ENCODE measurements around the gene ZSCAN10. TPM values are rescaled to one million over a fixed set of nuclear protein-coding genes. Genes with fewer than 3 reads are reported as not detected.
"Not testable (repeated sequence)": the region's sequence is repeated elsewhere in the genome, so short reads cannot be mapped to it uniquely, and the experiment has no call there.

Gene ZSCAN10
- 0.10 TPM for polyA plus RNA-seq (ENCODE audit: insufficient read length)
- long read RNA-seq, donor 1, result 0 reads
- long read RNA-seq, donor 2, result 0 reads
- long read RNA-seq, donor 3, result 0 reads
- long read RNA-seq, donor 4, result 0 reads
- long read RNA-seq, donor 5, result 0 reads
- long read RNA-seq, donor 6, result 0 reads
- long read RNA-seq, donor 7, result 0 reads
- long read RNA-seq, donor 8, result 0 reads

GRCh38 chr16:3098459-3099394 lies at the start of gene ZSCAN10:
TSS of gene ZSCAN10 (minus strand) at chr16:3099294. CDS start at chr16:3092937, 6,357 bp downstream.
- no peak for DNase-seq

DNA sequence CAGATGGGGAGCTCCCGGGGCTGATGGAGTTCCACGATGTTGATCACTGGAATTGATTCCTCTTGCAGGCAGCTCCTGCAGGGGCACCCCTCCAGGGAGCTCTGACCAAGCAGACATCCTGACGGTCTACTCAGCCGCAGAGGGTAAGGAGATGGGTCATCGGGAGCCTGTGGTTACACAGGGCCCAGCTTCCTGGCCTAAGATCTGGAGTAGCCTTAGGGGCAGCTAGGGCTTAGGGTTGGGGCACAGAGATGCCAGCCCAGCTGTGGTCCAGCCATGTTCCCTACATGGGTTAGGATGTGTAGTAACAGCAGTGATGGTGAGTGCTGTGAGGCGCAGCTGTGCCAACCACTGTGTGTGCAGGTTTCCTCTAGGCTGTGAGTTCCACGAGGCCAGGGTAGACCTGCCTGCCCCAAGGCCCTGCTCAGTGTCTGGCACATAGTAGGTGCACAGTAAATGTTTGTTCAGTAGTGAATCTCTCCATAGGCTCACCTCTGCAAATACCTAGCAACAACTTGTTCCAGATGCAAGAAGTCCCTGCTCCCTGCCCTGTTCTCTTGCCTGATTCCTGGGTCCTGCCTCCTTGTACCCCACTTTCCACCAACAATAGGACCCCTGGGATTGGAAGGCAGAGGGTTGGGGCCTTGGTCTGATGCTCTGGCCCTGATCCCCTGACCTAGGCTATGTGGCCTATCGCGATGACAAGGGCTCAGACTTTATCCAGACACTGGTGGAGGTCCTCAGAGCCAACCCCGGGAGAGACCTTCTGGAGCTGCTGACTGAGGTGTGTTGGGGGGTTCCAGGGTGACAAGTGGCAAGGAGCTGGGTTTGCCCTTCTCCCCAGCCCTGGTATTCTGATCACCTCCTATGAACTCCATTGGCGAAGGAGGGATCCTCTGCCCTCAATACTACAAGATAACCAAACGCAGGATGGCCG lies 49.4 kb upstream of the ZSCAN10 start:
- no peak for DNase-seq

DNA sequence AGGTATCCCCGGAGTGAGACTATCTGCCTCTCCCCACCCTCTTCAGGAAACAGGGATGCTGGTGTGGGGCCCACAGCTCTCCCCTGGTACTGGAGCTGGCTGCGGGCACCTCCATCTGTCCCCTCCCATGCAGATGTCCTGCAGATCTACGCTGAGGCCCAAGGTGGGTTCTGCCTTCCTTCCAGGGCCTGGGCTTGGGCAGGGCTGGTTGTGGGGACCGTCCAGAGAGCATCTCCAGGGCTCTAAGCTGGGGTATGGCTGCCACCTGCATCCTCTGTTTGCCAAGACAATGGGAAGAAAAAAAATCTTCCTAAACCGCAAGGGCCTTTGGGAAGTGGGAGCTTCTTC lies 48.6 kb upstream of the ZSCAN10 start:
- DNase-seq, result no peak

GRCh38 chr16:3147046-3147756 lies 48.1 kb upstream of the ZSCAN10 start:
- DNase-seq, result no peak

GRCh38 chr16:3145660-3146059 lies 46.6 kb upstream of the ZSCAN10 start:
- DNase-seq, result no peak

DNA sequence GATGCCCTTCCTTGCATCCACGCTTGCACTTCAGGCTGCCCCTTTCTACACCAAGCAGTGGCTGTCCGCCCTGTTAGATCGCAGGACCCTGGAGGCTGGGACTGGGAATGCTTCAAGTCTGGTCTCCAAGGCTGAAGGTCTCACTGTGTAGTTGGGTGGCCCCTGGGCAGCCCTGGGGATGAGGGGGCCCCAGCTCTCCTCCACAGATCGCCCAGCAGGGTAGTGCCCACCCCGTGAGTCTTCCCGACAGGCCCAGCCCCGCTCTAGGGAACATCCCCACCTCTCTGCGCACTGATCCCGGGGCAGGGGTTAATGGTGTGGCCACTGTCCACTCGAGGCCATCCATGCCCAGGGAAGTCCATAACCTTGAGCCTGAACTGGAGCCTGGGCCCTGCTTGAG lies 46.1 kb upstream of the ZSCAN10 start:
- DNase-seq, result no peak

- no peak for DNase-seq
These were observed 45.4 kb upstream of the ZSCAN10 start for GRCh38 chr16:3144321-3144983.

DNA sequence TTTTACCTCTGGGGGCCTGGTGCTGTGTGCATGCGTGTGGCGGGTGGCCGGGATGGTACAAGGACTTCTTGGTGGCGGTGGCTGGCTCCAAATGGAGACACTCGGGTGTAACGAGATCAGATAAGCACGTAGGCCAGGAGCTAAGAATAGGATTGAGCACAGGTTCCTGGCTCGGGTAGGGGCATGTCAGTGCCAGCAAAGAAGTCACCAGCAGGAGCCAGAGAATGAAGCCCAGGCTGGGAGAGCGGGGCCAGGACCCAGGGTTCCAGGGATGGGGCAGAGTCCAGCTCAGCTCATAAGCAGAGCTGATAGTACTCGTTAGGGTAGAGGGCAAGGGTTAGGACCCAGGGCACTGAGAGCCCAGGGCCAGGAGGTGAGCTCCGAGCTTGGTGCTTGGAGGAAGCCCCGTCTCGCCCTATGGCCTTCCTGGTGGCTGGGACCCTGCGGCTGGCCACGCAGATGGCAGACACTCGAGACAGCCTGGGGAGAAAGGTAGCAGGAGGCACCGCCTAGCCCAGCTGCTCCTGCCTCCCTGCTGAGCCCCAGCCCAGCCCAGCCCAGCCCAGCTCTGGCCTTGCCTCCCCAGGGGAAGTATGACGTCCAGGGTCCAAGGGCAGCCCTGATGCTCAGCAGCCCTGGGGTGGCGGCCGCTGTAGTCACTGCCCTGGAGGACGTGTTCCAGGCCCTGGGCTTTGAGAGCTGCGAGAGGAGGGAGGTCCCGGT lies 44.7 kb upstream of the ZSCAN10 start:
- no peak for DNase-seq

DNA sequence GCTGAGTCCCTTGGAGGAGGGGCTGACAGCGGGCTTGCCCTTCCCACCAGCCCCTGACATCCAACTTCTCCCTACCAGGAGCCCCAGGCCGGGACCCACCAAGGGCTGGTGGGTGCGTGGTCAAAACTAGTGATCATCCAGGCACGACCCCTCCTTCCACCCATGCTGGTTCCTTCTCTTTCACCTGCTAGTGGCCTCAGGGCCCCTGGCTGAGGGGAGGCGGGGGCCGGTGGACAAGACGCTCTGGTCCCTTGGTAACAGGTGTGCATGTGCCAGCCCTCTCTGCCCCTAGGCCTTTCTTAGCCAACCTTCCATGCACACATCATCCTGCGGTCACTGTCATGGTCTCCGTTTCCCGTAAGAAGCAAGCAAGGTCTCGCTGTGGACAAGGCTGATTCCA lies 44.1 kb upstream of the ZSCAN10 start:
- DNase-seq, result no peak

- no peak for DNase-seq
These were observed 43.7 kb upstream of the ZSCAN10 start for GRCh38 chr16:3142770-3143169.

GRCh38 chr16:3142327-3142726 lies 43.2 kb upstream of the ZSCAN10 start:
- DNase-seq, result no peak

DNA sequence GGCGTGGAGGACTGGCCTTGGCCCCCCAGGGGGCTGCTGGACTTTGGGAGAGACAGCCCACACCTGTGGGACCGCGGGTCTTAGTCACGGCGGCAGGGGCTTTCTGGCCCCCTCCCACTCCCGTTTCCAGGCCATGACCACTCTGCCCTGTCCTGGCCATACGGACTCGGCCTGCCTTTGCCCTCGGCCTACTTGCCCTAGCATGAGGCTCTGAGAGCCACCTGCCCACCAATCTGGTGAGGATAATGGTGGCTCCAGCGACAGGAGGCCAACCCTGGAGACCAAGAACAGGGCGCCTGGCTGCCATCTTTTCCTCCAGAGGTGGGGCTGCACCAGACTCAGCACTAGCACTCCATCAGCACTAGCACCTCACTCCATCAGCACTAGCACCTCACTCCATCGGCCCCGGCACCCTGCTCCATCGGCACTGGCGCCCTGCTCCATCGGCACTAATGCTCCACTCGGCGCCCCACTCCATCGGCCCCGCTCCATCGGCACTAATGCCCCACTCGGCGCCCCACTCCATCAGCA lies 42.8 kb upstream of the ZSCAN10 start:
- no peak for DNase-seq

GRCh38 chr16:3140603-3141427 lies 41.7 kb upstream of the ZSCAN10 start:
- DNase-seq, result no peak

DNA sequence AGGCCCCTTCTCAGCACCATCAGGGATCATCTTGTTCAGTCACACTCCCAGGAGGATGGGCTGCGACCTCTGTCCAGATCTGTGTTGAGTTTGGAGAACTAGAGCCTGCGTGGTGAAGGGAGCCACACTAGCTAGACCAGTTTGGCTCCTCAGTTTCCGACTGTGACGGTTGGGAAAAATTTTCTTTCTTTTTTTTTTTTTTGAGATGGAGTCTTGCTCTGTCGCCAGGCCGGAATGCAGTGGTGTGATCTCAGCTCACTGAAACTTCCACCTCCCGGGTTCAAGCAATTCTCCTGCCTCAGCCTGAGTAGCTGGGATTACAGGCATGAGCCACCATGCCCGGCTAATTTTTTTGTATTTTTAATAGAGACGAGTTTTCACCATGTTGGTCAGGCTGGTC lies 40.5 kb upstream of the ZSCAN10 start:
- DNase-seq, result not testable (repeated sequence)

- no peak for DNase-seq
These were observed 39.8 kb upstream of the ZSCAN10 start for GRCh38 chr16:3138823-3139426.

- no peak for DNase-seq
These were observed 39.2 kb upstream of the ZSCAN10 start for GRCh38 chr16:3138342-3138741.

DNA sequence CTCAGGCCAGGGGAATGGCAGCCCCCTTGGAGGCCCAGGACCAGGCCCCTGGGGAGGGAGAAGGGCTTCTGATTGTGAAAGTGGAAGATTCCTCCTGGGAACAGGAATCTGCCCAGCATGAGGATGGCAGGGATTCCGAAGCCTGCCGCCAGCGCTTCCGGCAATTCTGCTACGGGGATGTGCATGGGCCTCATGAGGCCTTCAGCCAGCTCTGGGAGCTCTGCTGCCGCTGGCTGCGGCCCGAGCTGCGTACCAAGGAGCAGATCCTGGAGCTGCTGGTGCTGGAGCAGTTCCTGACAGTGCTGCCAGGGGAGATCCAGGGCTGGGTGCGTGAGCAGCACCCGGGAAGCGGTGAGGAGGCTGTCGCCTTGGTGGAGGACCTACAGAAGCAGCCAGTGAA lies 38.2 kb upstream of the ZSCAN10 start:
- no peak for DNase-seq

- no peak for DNase-seq
These were observed 36.1 kb upstream of the ZSCAN10 start for GRCh38 chr16:3135126-3135715.
